ENCODE results near the gene TUBB. TPM values are rescaled to one million over a fixed set of nuclear protein-coding genes. Genes with fewer than 3 reads are reported as not detected.

The TUBB gene
- total RNA-seq (100 to 1,000 TPM; 264 to 324 TPM), polyA plus RNA-seq (100 to 1,000 TPM in 1 of 2 donors, 10 to 100 TPM in 1; 99.5 to 189 TPM)
- long read RNA-seq, donor 1, transcript TUBB-205 (4 exons, 2,670 nt): major isoform, 5,741 of 6,051 reads
- long read RNA-seq, donor 1, partial matches to known transcripts: 276 of 6,051 reads
- long read RNA-seq, donor 1, other reads (novel, unspliced or antisense): 31 of 6,051 reads
- long read RNA-seq, donor 2, transcript TUBB-205 (4 exons, 2,670 nt): major isoform, 216 of 282 reads
- long read RNA-seq, donor 2, partial matches to known transcripts: 6 of 282 reads
- long read RNA-seq, donor 2, other reads (novel, unspliced or antisense): 59 of 282 reads

- peak; percentile 98 for DNase-seq
- H3K4me1 ChIP-seq (ENCODE audit: control insufficient read depth in 1 of 2, insufficient read depth in 2 of 2, low read length in 2 of 2): no peaks in the 10 kb centered on the region
- intact Hi-C loops (cut with DNase I): loop anchor here (2.0 to 5.0 kb wide), 3 partner anchors 33 to 163 kb away; partner anchors contain the start of genes GNL1 (in 1 of the 2), MRPS18B (in 1 of the 2), PPP1R10 (in 1 of the 2) and PPP1R18 (in 1 of the 2)
- WGBS, 2 donors: 0 to 1% methylated on average over 38 of the region's 38 CpGs
- peak; percentile 89 for ATAC-seq (ENCODE audit: low FRiP score)
- peak within 1 kb of the TSS; percentile 80 to 99 for H3K4me3 ChIP-seq (ENCODE audit: low read length in 2 of 2)
- peak within 1 kb of the TSS; percentile 58 to 87 for H3K27ac ChIP-seq (ENCODE audit: low read depth in 1 of 2, low read length in 2 of 2)
- no peaks in the 10 kb centered on the region for H3K9me3 ChIP-seq (ENCODE audit: control insufficient read depth, low read length)
- no peaks in the 10 kb centered on the region for H3K36me3 ChIP-seq (ENCODE audit: control insufficient read depth in 1 of 2, insufficient read depth in 2 of 2, low read length in 1 of 2)
- H3K27me3 ChIP-seq (ENCODE audit: control insufficient read depth in 1 of 2, insufficient read depth in 2 of 2, low read length in 1 of 2): no peaks in the 10 kb centered on the region
Observed at GRCh38 chr6:30719791-30720737, at the start of gene TUBB. TSS of gene TUBB (plus strand) at chr6:30720352. CDS start at chr6:30720507, 155 bp downstream.

GRCh38 chr6:30670760-30671527 lies 49.2 kb upstream of the TUBB start:
- Histone ChIP-seq H3K9me3 (ENCODE audit: control insufficient read depth, low read length) (no peaks in the 10 kb centered on the region), H3K27me3 (ENCODE audit: control insufficient read depth in 1 of 2, insufficient read depth in 2 of 2, low read length in 1 of 2) (no peaks in the 10 kb centered on the region), H3K4me3 (ENCODE audit: low read length in 2 of 2) (no peak overlapping the region), H3K36me3 (ENCODE audit: control insufficient read depth in 1 of 2, insufficient read depth in 2 of 2, low read length in 1 of 2) (peaks cover 3 to 4% of the 10 kb centered on the region in 2 donors), H3K27ac (ENCODE audit: low read depth in 1 of 2, low read length in 2 of 2) (no peak overlapping the region), H3K4me1 (ENCODE audit: control insufficient read depth in 1 of 2, insufficient read depth in 2 of 2, low read length in 2 of 2) (no peaks in the 10 kb centered on the region)
- WGBS, 2 donors: 87% methylated on average over 27 of the region's 27 CpGs
- DNase-seq: no peak
- ATAC-seq (ENCODE audit: low FRiP score): no peak
- intact Hi-C loops (cut with DNase I): loop anchor here (5.0 to 10.0 kb wide), 3 partner anchors 44 to 204 kb away; partner anchors contain the start of genes ATAT1 (in 1 of the 2), MRPS18B (in 1 of the 2) and PPP1R10 (in 1 of the 2)

- intact Hi-C loops (cut with DNase I): loop anchor here (5.0 to 10.0 kb wide), 3 partner anchors 45 to 202 kb away; partner anchors contain the start of genes ATAT1 (in 1 of the 2), MRPS18B (in 1 of the 2) and PPP1R10 (in 1 of the 2)
- no peaks in the 10 kb centered on the region for H3K9me3 ChIP-seq (ENCODE audit: control insufficient read depth, low read length)
- peak; percentile 98 for DNase-seq
- peaks cover 0 to 8% of the 10 kb centered on the region in 2 donors for H3K36me3 ChIP-seq (ENCODE audit: control insufficient read depth in 1 of 2, insufficient read depth in 2 of 2, low read length in 1 of 2)
- peak within 1 kb of the TSS in 1 of 2 donors; percentile 2 for H3K27ac ChIP-seq (ENCODE audit: low read depth in 1 of 2, low read length in 2 of 2)
- WGBS, 2 donors: 0% methylated on average over 57 of the region's 57 CpGs
- no peaks in the 10 kb centered on the region for H3K27me3 ChIP-seq (ENCODE audit: control insufficient read depth in 1 of 2, insufficient read depth in 2 of 2, low read length in 1 of 2)
- no peaks in the 10 kb centered on the region for H3K4me1 ChIP-seq (ENCODE audit: control insufficient read depth in 1 of 2, insufficient read depth in 2 of 2, low read length in 2 of 2)
- peak; percentile 96 for ATAC-seq (ENCODE audit: low FRiP score)
- peak within 1 kb of the TSS; percentile 63 to 69 for H3K4me3 ChIP-seq (ENCODE audit: low read length in 2 of 2)
Observed at GRCh38 chr6:30672445-30673253, 47.5 kb upstream of the TUBB start, which contains the start of gene DHX16. TSS of gene DHX16 (minus strand) at chr6:30673006. CDS start at chr6:30672841, 165 bp downstream.

GRCh38 chr6:30676660-30677285 lies 43.4 kb upstream of the TUBB start:
- Histone ChIP-seq H3K4me3 (ENCODE audit: low read length in 2 of 2) (no peak overlapping the region), H3K27me3 (ENCODE audit: control insufficient read depth in 1 of 2, insufficient read depth in 2 of 2, low read length in 1 of 2) (no peaks in the 10 kb centered on the region), H3K4me1 (ENCODE audit: control insufficient read depth in 1 of 2, insufficient read depth in 2 of 2, low read length in 2 of 2) (peaks cover 0 to 2% of the 10 kb centered on the region in 2 donors), H3K27ac (ENCODE audit: low read depth in 1 of 2, low read length in 2 of 2) (no peak overlapping the region), H3K9me3 (ENCODE audit: control insufficient read depth, low read length) (no peaks in the 10 kb centered on the region), H3K36me3 (ENCODE audit: control insufficient read depth in 1 of 2, insufficient read depth in 2 of 2, low read length in 1 of 2) (peaks cover 3 to 5% of the 10 kb centered on the region in 2 donors)
- intact Hi-C loops (cut with DNase I): loop anchor here in 1 of 2 donors (10.0 kb wide), 1 partner anchor 198 kb away; no protein-coding TSS in a partner anchor
- ATAC-seq (ENCODE audit: low FRiP score) (no peak), DNase-seq (peak in 1 of 2 donors; percentile 17)
- 79 to 84% methylated on average over 10 of the region's 10 CpGs for WGBS, 2 donors

GRCh38 chr6:30678964-30679726 lies 41.0 kb upstream of the TUBB start:
- no peaks in the 10 kb centered on the region for H3K27me3 ChIP-seq (ENCODE audit: control insufficient read depth in 1 of 2, insufficient read depth in 2 of 2, low read length in 1 of 2)
- no peak overlapping the region for H3K4me3 ChIP-seq (ENCODE audit: low read length in 2 of 2)
- peak overlapping the region; percentile 45 to 49 for H3K27ac ChIP-seq (ENCODE audit: low read depth in 1 of 2, low read length in 2 of 2)
- H3K4me1 ChIP-seq (ENCODE audit: control insufficient read depth in 1 of 2, insufficient read depth in 2 of 2, low read length in 2 of 2): peaks cover 0 to 2% of the 10 kb centered on the region in 2 donors
- ATAC-seq (ENCODE audit: low FRiP score) (peak; percentile 89), DNase-seq (peak; percentile 91 to 96)
- 10% methylated on average over 27 to 31 of the region's 31 CpGs for WGBS, 2 donors
- intact Hi-C loops (cut with DNase I): loop anchor here in 1 of 2 donors (1.0 to 10.0 kb wide), 2 partner anchors 43 to 196 kb away; no protein-coding TSS in a partner anchor
- no peaks in the 10 kb centered on the region for H3K9me3 ChIP-seq (ENCODE audit: control insufficient read depth, low read length)
- peaks cover 3 to 5% of the 10 kb centered on the region in 2 donors for H3K36me3 ChIP-seq (ENCODE audit: control insufficient read depth in 1 of 2, insufficient read depth in 2 of 2, low read length in 1 of 2)

GRCh38 chr6:30679765-30680535 lies 40.2 kb upstream of the TUBB start:
- no peak overlapping the region for H3K4me3 ChIP-seq (ENCODE audit: low read length in 2 of 2)
- ATAC-seq (ENCODE audit: low FRiP score) (no peak), DNase-seq (peak in 1 of 2 donors; percentile 19)
- intact Hi-C loops (cut with DNase I): loop anchor here (1.0 to 10.0 kb wide), 3 partner anchors 42 to 202 kb away; partner anchors contain the start of gene DDR1 (in 1 of the 2)
- H3K36me3 ChIP-seq (ENCODE audit: control insufficient read depth in 1 of 2, insufficient read depth in 2 of 2, low read length in 1 of 2): peaks cover 3 to 5% of the 10 kb centered on the region in 2 donors
- WGBS, 2 donors: 49 to 51% methylated on average over 7 of the region's 7 CpGs
- peaks cover 0 to 2% of the 10 kb centered on the region in 2 donors for H3K4me1 ChIP-seq (ENCODE audit: control insufficient read depth in 1 of 2, insufficient read depth in 2 of 2, low read length in 2 of 2)
- H3K27me3 ChIP-seq (ENCODE audit: control insufficient read depth in 1 of 2, insufficient read depth in 2 of 2, low read length in 1 of 2): no peaks in the 10 kb centered on the region
- no peaks in the 10 kb centered on the region for H3K9me3 ChIP-seq (ENCODE audit: control insufficient read depth, low read length)
- H3K27ac ChIP-seq (ENCODE audit: low read depth in 1 of 2, low read length in 2 of 2): peak overlapping the region; percentile 44 to 45

Measured in aorta (tissue), 5 donors.